ENCODE results near the gene BRICD5. TPM values are rescaled to one million over a fixed set of nuclear protein-coding genes. Genes with fewer than 3 reads are reported as not detected.
A peak's percentile ranks its signal among the peaks of the same experiment; 100 is the strongest.

Gene BRICD5
- total and polyA plus RNA-seq, 2 of the 13 experiments (the other 11 are each of a cell fraction or from before 2014, with no cell fraction given): 1.6 to 5.8 TPM

DNA sequence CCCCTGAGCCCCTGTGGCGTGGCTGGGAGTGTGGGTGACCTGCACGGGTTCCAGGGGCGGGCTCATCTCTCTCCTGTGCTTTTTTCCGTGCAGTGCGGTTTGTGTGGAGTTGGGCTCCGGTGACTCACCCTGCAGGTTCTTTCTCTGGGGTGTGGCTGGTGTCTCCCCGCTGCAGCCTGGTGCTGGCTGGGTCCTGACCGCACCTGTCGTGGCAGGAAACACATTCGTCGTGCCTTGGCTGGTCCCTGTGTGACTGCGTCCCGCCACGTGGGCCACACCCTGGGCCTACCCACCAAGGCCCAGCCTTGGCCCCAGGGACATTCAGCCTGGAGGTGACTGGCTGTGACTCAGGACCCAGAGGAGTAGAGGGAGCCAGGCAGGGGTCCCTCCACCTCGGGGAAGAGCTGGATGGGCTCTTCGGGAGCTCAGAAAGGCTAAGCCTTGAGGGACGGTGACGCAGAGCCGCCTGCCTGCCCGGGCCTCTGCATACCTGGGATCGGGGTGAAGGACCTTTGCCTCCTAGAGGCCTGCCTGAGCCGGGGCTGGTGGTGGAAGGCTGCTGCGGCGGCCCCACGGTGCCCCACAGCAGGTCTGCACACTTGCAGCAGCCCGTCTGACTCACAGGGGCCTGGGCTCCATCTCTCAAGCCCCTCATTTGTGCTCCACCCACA, 47.3 kb downstream of the BRICD5 start (continued):
- TF ChIP-seq, protein P1, sequence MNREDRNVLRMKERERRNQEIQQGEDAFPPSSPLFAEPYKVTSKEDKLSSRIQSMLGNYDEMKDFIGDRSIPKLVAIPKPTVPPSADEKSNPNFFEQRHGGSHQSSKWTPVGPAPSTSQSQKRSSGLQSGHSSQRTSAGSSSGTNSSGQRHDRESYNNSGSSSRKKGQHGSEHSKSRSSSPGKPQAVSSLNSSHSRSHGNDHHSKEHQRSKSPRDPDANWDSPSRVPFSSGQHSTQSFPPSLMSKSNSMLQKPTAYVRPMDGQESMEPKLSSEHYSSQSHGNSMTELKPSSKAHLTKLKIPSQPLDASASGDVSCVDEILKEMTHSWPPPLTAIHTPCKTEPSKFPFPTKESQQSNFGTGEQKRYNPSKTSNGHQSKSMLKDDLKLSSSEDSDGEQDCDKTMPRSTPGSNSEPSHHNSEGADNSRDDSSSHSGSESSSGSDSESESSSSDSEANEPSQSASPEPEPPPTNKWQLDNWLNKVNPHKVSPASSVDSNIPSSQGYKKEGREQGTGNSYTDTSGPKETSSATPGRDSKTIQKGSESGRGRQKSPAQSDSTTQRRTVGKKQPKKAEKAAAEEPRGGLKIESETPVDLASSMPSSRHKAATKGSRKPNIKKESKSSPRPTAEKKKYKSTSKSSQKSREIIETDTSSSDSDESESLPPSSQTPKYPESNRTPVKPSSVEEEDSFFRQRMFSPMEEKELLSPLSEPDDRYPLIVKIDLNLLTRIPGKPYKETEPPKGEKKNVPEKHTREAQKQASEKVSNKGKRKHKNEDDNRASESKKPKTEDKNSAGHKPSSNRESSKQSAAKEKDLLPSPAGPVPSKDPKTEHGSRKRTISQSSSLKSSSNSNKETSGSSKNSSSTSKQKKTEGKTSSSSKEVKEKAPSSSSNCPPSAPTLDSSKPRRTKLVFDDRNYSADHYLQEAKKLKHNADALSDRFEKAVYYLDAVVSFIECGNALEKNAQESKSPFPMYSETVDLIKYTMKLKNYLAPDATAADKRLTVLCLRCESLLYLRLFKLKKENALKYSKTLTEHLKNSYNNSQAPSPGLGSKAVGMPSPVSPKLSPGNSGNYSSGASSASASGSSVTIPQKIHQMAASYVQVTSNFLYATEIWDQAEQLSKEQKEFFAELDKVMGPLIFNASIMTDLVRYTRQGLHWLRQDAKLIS (CRISPR knock-in tag; IDR thresholded peaks at IDR 0.05): no peak
- TF ChIP-seq ZNF710 (CRISPR knock-in tag; IDR thresholded peaks at IDR 0.05; ENCODE audit: borderline replicate concordance) (0 out of 2 replicates have a peak, but pooled peaks have one; percentile 23), BRF2 (CRISPR knock-in tag; IDR thresholded peaks at IDR 0.05) (no peak), ZNF781 (CRISPR knock-in tag; IDR thresholded peaks at IDR 0.05; ENCODE audit: borderline replicate concordance, not compliant biosample characterization) (peak; percentile 34), ATF3 (CRISPR knock-in tag; IDR thresholded peaks at IDR 0.05) (peak; percentile 41; the same call in 1 of the 2 replicates), NR2F2 (IDR thresholded peaks at IDR 0.05; ENCODE audit: borderline replicate concordance, low read depth) (peak; percentile 15; the same call in 1 of the 2 replicates), ARNT2 (CRISPR knock-in tag; IDR thresholded peaks at IDR 0.05; ENCODE audit: low read depth) (no peak), RXRB (CRISPR knock-in tag; IDR thresholded peaks at IDR 0.05; ENCODE audit: borderline replicate concordance) (peak; percentile 66), GATAD2A (CRISPR knock-in tag; IDR thresholded peaks at IDR 0.05) (peak; percentile 28; the same call in 1 of the 2 replicates)
- TF ChIP-seq, protein P2, sequence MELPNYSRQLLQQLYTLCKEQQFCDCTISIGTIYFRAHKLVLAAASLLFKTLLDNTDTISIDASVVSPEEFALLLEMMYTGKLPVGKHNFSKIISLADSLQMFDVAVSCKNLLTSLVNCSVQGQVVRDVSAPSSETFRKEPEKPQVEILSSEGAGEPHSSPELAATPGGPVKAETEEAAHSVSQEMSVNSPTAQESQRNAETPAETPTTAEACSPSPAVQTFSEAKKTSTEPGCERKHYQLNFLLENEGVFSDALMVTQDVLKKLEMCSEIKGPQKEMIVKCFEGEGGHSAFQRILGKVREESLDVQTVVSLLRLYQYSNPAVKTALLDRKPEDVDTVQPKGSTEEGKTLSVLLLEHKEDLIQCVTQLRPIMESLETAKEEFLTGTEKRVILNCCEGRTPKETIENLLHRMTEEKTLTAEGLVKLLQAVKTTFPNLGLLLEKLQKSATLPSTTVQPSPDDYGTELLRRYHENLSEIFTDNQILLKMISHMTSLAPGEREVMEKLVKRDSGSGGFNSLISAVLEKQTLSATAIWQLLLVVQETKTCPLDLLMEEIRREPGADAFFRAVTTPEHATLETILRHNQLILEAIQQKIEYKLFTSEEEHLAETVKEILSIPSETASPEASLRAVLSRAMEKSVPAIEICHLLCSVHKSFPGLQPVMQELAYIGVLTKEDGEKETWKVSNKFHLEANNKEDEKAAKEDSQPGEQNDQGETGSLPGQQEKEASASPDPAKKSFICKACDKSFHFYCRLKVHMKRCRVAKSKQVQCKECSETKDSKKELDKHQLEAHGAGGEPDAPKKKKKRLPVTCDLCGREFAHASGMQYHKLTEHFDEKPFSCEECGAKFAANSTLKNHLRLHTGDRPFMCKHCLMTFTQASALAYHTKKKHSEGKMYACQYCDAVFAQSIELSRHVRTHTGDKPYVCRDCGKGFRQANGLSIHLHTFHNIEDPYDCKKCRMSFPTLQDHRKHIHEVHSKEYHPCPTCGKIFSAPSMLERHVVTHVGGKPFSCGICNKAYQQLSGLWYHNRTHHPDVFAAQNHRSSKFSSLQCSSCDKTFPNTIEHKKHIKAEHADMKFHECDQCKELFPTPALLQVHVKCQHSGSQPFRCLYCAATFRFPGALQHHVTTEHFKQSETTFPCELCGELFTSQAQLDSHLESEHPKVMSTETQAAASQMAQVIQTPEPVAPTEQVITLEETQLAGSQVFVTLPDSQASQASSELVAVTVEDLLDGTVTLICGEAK (IDR thresholded peaks at IDR 0.05): no peak
- TF ChIP-seq, protein P2 (CRISPR knock-in tag; IDR thresholded peaks at IDR 0.05): peak; percentile 16; the same call in 1 of the 2 replicates
